Sigmoid colon (tissue), 4 donors: Measurements from ENCODE around the gene PSMD3.

Source experiments
- POLR2A ChIP-seq, 2 donors: fragments of 450-650 bp; IDR thresholded peaks; one replicate each; pipeline ENCODE4 v1.6.1; 2016; ENCODE audit warnings: antibody characterized with exemption in 2 of 2, mild to moderate bottlenecking in 2 of 2, moderate library complexity in 2 of 2
- POLR2AphosphoS5 ChIP-seq, 4 donors: sonication (generic); formaldehyde crosslinking; IDR thresholded peaks; one replicate each; pipeline ENCODE4 v1.6.1; 2017; ENCODE audit warnings: antibody characterized with exemption in 4 of 4
- TF ChIP-seq, protein P1 (sequence below), 4 experiments: fragments of 450-650 bp in 3 of 4; fragments of 200-600 bp in 1 of 4; IDR thresholded peaks; one replicate each; pipeline ENCODE4 v1.5.1; 2016 to 2019; ENCODE audit warnings: antibody characterized with exemption in 4 of 4, mild to moderate bottlenecking in 3 of 4, moderate library complexity in 2 of 4

DNA sequence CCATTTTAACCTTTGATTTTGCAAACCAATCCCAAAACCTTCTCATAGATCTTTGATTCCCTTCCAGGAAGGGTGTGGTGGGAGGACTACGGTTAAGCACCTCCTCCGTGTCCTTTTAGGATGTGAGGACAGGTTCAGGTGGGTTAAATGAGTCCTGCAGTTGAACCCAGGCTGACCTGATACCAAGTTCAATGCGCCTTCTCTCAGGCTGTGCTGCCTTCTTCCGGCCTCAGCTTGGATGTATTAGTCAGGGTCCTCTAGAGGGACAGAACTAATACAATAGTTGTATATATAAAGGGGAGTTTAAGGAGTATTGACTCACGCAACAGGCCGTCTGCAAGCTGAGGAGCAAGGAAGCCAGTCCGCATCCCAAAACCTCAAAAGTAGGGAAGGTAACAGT lies 24.1 kb downstream of the PSMD3 start:
- TF ChIP-seq, protein P1, sequence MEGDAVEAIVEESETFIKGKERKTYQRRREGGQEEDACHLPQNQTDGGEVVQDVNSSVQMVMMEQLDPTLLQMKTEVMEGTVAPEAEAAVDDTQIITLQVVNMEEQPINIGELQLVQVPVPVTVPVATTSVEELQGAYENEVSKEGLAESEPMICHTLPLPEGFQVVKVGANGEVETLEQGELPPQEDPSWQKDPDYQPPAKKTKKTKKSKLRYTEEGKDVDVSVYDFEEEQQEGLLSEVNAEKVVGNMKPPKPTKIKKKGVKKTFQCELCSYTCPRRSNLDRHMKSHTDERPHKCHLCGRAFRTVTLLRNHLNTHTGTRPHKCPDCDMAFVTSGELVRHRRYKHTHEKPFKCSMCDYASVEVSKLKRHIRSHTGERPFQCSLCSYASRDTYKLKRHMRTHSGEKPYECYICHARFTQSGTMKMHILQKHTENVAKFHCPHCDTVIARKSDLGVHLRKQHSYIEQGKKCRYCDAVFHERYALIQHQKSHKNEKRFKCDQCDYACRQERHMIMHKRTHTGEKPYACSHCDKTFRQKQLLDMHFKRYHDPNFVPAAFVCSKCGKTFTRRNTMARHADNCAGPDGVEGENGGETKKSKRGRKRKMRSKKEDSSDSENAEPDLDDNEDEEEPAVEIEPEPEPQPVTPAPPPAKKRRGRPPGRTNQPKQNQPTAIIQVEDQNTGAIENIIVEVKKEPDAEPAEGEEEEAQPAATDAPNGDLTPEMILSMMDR (IDR thresholded peaks at IDR 0.05): no peak
- TF ChIP-seq POLR2AphosphoS5 (IDR thresholded peaks at IDR 0.05): no peak
- TF ChIP-seq POLR2A (IDR thresholded peaks at IDR 0.05): no peak
